HepG2 (cell line): ENCODE measurements around the gene CADM2. TPM values are rescaled to one million over a fixed set of nuclear protein-coding genes. Genes with fewer than 3 reads are reported as not detected.
A peak's percentile ranks its signal among the peaks of the same experiment; 100 is the strongest.

Source experiments
- ARID3A ChIP-seq: IDR thresholded peaks from 2 replicates; pipeline ENCODE4 v1.6.1; 2012; ENCODE audit warnings: low read depth, low read length, improper control_type of control experiment
- CTCF ChIP-seq: sonication (generic); formaldehyde crosslinking; IDR thresholded peaks from 2 replicates; pipeline ENCODE4 v1.5.0; 2020; ENCODE audit warnings: mild to moderate bottlenecking, missing genetic modification reagents, moderate library complexity
- ISL2 ChIP-seq: sonication (generic); formaldehyde crosslinking; IDR thresholded peaks from 2 replicates; pipeline ENCODE4 v1.5.0; 2020; ENCODE audit warnings: missing genetic modification reagents
- MAF1 ChIP-seq: sonication (generic); formaldehyde crosslinking; IDR thresholded peaks from 2 replicates; pipeline ENCODE4 v1.5.0; 2020; ENCODE audit warnings: missing genetic modification reagents, borderline replicate concordance
- MXI1 ChIP-seq: IDR thresholded peaks from 3 replicates; pipeline ENCODE4 v1.6.1; 2012; ENCODE audit warnings: low read depth, low read length, inconsistent platforms, borderline replicate concordance
- NFIC ChIP-seq: IDR thresholded peaks from 2 replicates; pipeline ENCODE4 v1.6.1; 2012; ENCODE audit warnings: mild to moderate bottlenecking, low read length, inconsistent platforms
- TERF1 ChIP-seq: sonication (generic); formaldehyde crosslinking; IDR thresholded peaks from 2 replicates; pipeline ENCODE4 v1.8.0; 2022; ENCODE audit warnings: mild to moderate bottlenecking, missing genetic modification reagents, moderate library complexity
- ZNF350 ChIP-seq: sonication (generic); formaldehyde crosslinking; IDR thresholded peaks from 2 replicates; pipeline ENCODE4 v1.4.0; 2020; ENCODE audit warnings: mild to moderate bottlenecking, low read depth, missing genetic modification reagents, borderline replicate concordance
- ZNF446 ChIP-seq: sonication (generic); formaldehyde crosslinking; IDR thresholded peaks from 2 replicates; pipeline ENCODE4 v1.5.0; 2020; ENCODE audit warnings: mild to moderate bottlenecking, missing genetic modification reagents
- ZNF597 ChIP-seq: sonication (generic); formaldehyde crosslinking; IDR thresholded peaks from 2 replicates; pipeline ENCODE4 v1.5.0; 2020; ENCODE audit warnings: missing genetic modification reagents
- polyA plus RNA-seq, 8 experiments: library from polyadenylated mRNA; depleted of rRNA in 3 of 8; stranded (reverse) in 7 of 8; unstranded in 1 of 8; fragments of >200 nt; fragmentation: Illumina TruSeq in 4 of 8; extraction: Trizol in 4 of 8; gene quantifications; 2 replicates each; pipeline versions ENCODE4 v1.2.1 to v1.2.3, GENCODE V29; 2011 to 2016; ENCODE audit warnings: low read depth in 4 of 8, missing spikeins in 1 of 8, mixed read lengths in 1 of 8; ENCODE audit not compliant: insufficient read depth in 1 of 8
- total RNA-seq, 5 experiments: library from RNA; depleted of rRNA; stranded (reverse); fragments of >200 nt; fragmentation: Illumina TruSeq; extraction: Trizol; gene quantifications; 2 replicates each; pipeline ENCODE4 v1.2.3, GENCODE V29; 2016; ENCODE audit warnings: low read depth in 1 of 5

Gene CADM2
- total and polyA plus RNA-seq, 2 of the 13 experiments (the other 11 are each of a cell fraction or from before 2014, with no cell fraction given), result not detected

- TF ChIP-seq CTCF (peak; percentile 26; the same call in 1 of the 2 replicates), ZNF597 (CRISPR knock-in tag) (no peak), ARID3A (peak; percentile 77), MXI1 (no peak), MAF1 (CRISPR knock-in tag) (no peak), ZNF350 (CRISPR knock-in tag) (no peak), ISL2 (CRISPR knock-in tag) (no peak), NFIC (no peak), ZNF446 (no peak), TERF1 (CRISPR knock-in tag) (no peak)
Measured at GRCh38 chr3:85801955-85802354, 843.2 kb downstream of the CADM2 start (continued).
